Progenitor cell of endocrine pancreas (in vitro differentiated cells): ENCODE data around the gene ARID4A. TPM values are rescaled to one million over a fixed set of nuclear protein-coding genes. Genes with fewer than 3 reads are reported as not detected.
A peak's percentile ranks its signal among the peaks of the same experiment; 100 is the strongest.

Experiments used
- DNase-seq: peaks from one replicate; pipeline ENCODE4 v3.0.0; 2021; ENCODE audit warnings: low spot score; ENCODE audit not compliant: unreplicated experiment
- H3K27ac Mint-ChIP-seq: 2 replicates; pipeline ENCODE4 v1.8.0; 2021; ENCODE audit warnings: mild to moderate bottlenecking, moderate library complexity, mixed read lengths
- H3K27me3 Mint-ChIP-seq: 2 replicates; pipeline ENCODE4 v1.8.0; 2021; ENCODE audit warnings: mixed read lengths
- H3K36me3 Mint-ChIP-seq: 2 replicates; pipeline ENCODE4 v1.8.0; 2022; ENCODE audit warnings: mixed read lengths; ENCODE audit not compliant: insufficient read depth
- H3K4me1 Mint-ChIP-seq: 2 replicates; pipeline ENCODE4 v1.8.0; 2021; ENCODE audit warnings: low read depth, mixed read lengths
- H3K4me3 Mint-ChIP-seq: 2 replicates; pipeline ENCODE4 v1.8.0; 2021; ENCODE audit warnings: low read depth, mild to moderate bottlenecking, moderate library complexity, mixed read lengths
- H3K9me3 Mint-ChIP-seq: 2 replicates; pipeline ENCODE4 v1.8.0; 2021; ENCODE audit warnings: low read depth, mixed read lengths
- total RNA-seq: library from RNA; stranded (reverse); gene quantifications from 2 replicates; pipeline ENCODE4 v1.2.1, GENCODE V29; 2021
- TF ChIP-seq, protein P1 (sequence below): fragments of 200-600 bp; sonication (generic); IDR thresholded peaks from one replicate; pipeline ENCODE4 v1.5.0; 2021; ENCODE audit warnings: antibody characterized with exemption, mild to moderate bottlenecking; ENCODE audit not compliant: unreplicated experiment

The ARID4A gene
- total RNA-seq, 1 donor from 2014 or later, result 35.1 TPM

DNA sequence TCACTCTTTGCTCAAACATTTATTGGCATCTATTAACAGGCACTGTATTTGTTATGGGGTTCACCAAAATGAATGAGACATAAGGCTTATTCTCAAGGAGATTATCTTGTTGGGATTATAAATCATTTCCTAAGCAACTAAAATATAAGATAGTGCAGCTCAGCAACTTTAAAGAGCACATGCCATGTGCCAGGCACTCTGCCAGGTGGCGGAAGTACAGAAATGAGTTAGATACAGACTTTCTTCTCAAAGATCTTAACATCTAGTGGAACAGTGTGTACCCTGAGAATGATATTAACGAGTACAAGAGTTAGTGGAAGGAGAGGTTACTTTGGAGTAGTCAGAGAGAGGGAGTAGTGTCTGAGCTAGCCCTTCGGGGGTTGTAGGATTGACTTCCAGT lies 68.9 kb downstream of the ARID4A start:
- TF ChIP-seq, protein P1, sequence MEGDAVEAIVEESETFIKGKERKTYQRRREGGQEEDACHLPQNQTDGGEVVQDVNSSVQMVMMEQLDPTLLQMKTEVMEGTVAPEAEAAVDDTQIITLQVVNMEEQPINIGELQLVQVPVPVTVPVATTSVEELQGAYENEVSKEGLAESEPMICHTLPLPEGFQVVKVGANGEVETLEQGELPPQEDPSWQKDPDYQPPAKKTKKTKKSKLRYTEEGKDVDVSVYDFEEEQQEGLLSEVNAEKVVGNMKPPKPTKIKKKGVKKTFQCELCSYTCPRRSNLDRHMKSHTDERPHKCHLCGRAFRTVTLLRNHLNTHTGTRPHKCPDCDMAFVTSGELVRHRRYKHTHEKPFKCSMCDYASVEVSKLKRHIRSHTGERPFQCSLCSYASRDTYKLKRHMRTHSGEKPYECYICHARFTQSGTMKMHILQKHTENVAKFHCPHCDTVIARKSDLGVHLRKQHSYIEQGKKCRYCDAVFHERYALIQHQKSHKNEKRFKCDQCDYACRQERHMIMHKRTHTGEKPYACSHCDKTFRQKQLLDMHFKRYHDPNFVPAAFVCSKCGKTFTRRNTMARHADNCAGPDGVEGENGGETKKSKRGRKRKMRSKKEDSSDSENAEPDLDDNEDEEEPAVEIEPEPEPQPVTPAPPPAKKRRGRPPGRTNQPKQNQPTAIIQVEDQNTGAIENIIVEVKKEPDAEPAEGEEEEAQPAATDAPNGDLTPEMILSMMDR, result no peak
- no peak overlapping the region for H3K4me3 Mint-ChIP-seq

DNA sequence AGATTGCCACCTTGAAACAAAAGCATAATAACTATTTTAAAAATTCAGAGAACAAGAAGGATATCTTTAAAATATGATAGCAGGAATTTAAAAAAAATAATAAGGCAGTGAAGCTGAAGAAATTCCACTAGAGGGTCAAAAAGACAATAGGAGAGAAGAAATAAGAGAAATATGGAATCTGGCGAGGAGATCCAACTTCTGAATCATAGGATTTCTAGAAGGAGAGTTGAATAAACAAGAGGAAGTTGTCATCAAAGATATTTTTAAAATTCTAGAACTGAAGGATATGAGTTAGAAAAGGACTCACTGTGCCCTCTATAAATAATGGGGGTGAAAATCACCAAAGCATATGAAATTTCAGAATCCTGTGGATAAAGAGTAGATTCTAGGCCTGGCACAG lies 70.6 kb downstream of the ARID4A start:
- no peak for DNase-seq
- Mint-ChIP-seq H3K27ac (no peak overlapping the region), H3K9me3 (no peaks in the 10 kb centered on the region), H3K36me3 (peaks cover 17% of the 10 kb centered on the region), H3K27me3 (no peaks in the 10 kb centered on the region), H3K4me1 (no peaks in the 10 kb centered on the region), H3K4me3 (no peak overlapping the region)
- TF ChIP-seq, protein P1, result no peak

More for the DNA sequence above, 68.9 kb downstream of the ARID4A start:
- Mint-ChIP-seq H3K9me3 (no peaks in the 10 kb centered on the region), H3K36me3 (peaks cover 17% of the 10 kb centered on the region), H3K27me3 (no peaks in the 10 kb centered on the region), H3K27ac (peak overlapping the region; percentile 57), H3K4me1 (no peaks in the 10 kb centered on the region)
- DNase-seq, result no peak

DNA sequence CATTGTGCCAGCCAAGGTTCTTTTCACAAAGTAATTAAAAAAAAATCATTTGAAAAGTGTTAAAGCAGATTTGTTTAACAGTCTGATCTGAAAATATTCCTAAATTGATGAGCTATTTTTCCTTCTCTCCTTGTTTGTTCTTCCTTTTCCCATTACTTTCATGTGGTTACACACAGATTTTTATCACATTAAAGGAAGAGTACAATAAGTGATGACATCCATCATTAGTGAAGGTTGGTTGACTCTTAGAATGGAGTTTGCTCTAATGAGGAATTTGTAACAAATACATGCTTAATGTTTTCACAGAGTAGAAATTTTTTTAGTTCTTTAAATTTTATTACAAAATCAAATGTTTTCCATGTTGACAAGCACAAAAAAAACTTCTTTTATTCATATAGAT lies 78.4 kb downstream of the ARID4A start:
- Mint-ChIP-seq H3K36me3 (peaks cover 23% of the 10 kb centered on the region), H3K4me3 (no peak overlapping the region), H3K4me1 (no peaks in the 10 kb centered on the region), H3K27ac (no peak overlapping the region), H3K9me3 (peaks cover 11% of the 10 kb centered on the region), H3K27me3 (no peaks in the 10 kb centered on the region)
- no peak for DNase-seq
- TF ChIP-seq, protein P1, result no peak

DNA sequence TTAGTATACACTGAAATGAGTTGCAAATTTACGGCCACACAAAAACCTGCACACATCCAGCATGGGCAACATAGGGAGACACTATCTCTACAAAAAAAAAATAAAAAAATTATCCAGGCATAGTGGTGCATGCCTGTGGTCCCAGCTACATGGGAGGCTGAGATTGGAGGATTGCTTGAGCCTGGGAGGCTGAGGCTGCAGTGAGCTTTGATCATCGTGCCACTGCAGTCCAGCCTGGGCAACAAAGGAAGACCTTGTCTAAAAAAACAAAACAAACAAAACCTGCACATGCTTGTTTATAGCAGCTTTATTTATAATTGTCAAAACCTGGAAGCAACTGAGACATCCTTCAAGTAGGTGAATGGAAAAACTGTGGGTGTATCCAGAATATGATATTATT lies 92.5 kb downstream of the ARID4A start:
- H3K4me1 Mint-ChIP-seq, result no peaks in the 10 kb centered on the region
- no peak for DNase-seq
- TF ChIP-seq, protein P1, result no peak
- H3K36me3 Mint-ChIP-seq, result peaks cover 1% of the 10 kb centered on the region
- H3K27me3 Mint-ChIP-seq, result peaks cover 3% of the 10 kb centered on the region
- H3K9me3 Mint-ChIP-seq, result peaks cover 4% of the 10 kb centered on the region
- H3K4me3 Mint-ChIP-seq, result no peak overlapping the region
- no peak overlapping the region for H3K27ac Mint-ChIP-seq

DNA sequence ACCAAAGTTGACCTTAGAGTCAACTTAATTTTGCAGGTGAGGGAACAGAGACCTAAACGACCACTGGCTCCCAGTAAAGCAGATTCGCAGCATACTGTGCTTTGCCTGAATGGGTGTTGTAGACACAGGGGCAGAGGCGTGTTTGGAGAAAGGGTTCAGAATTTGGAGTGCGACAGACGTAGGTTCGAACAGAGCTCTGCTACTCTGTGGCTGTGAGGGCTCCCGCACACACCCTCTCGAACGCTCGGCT lies 97.1 kb downstream of the ARID4A start:
- Mint-ChIP-seq H3K4me3 (peak overlapping the region; percentile 66), H3K36me3 (peaks cover 2% of the 10 kb centered on the region), H3K4me1 (peaks cover 3% of the 10 kb centered on the region), H3K9me3 (no peaks in the 10 kb centered on the region), H3K27ac (peak overlapping the region; percentile 92), H3K27me3 (peaks cover 13% of the 10 kb centered on the region)
- no peak for DNase-seq
- TF ChIP-seq, protein P1, result no peak
